Panc1 (cell line): ENCODE data around the gene PDCD2L. TPM values are rescaled to one million over a fixed set of nuclear protein-coding genes. Genes with fewer than 3 reads are reported as not detected.

Source experiments
- ATAC-seq: fragments of 200-7000 bp; cut with Tn5 transposase; 2 replicates; pipeline ENCODE4 v1.9.1; 2020; ENCODE audit warnings: mild to moderate bottlenecking, moderate library complexity
- BruUV-seq: library from RNA; stranded (reverse); fragments of 400-500 nt; replicated peaks from 2 replicates; lab custom pipeline; 2021; lab: Mats Ljungman, UMichigan
- CTCF ChIA-PET: fragments of 300-600 bp; sonication (Branson Sonifier 250); formaldehyde crosslinking; loops from one replicate; lab custom pipeline; 2022; ENCODE audit warnings: antibody characterized with exemption; lab: Charles Lee
- POLR2A ChIA-PET: fragments of 300-600 bp; sonication (Branson Sonifier 250); formaldehyde crosslinking; loops from one replicate; lab custom pipeline; 2022; ENCODE audit warnings: antibody characterized with exemption; lab: Charles Lee
- DNase-seq: peaks from one replicate; pipeline ENCODE4 v3.0.0-alpha.2; 2010; ENCODE audit warnings: low read depth, low spot score
- H3K27ac ChIP-seq: 2 replicates; pipeline ENCODE4 v1.5.1; 2011; ENCODE audit warnings: mild to moderate bottlenecking, low read length, inconsistent platforms
- H3K27me3 ChIP-seq: fragments of 200-500 bp; sonication (Bioruptor generic); 2 replicates; pipeline ENCODE4 v1.6.0; 2014; ENCODE audit warnings: low read length, inconsistent platforms; ENCODE audit not compliant: control insufficient read depth, insufficient read depth
- H3K36me3 ChIP-seq: fragments of 200-500 bp; sonication (Bioruptor generic); 2 replicates; pipeline ENCODE4 v1.5.1; 2014; ENCODE audit warnings: inconsistent platforms, mild to moderate bottlenecking, low read length, moderate library complexity; ENCODE audit not compliant: control insufficient read depth, insufficient read depth
- H3K4me1 ChIP-seq: 2 replicates; pipeline ENCODE4 v1.5.1; 2011; ENCODE audit warnings: inconsistent platforms, mild to moderate bottlenecking, low read length, moderate library complexity; ENCODE audit not compliant: control insufficient read depth, insufficient read depth
- H3K4me3 ChIP-seq, 2 experiments: 2 replicates each; pipeline ENCODE4 v1.5.1; 2011 to 2012; ENCODE audit warnings: low read depth in 2 of 2, low read length in 2 of 2, mild to moderate bottlenecking in 2 of 2, inconsistent platforms in 1 of 2, moderate library complexity in 1 of 2
- H3K9me3 ChIP-seq: fragments of 200-500 bp; sonication (Bioruptor generic); 2 replicates; pipeline ENCODE4 v1.5.1; 2014; ENCODE audit warnings: low read depth, mild to moderate bottlenecking, inconsistent platforms, low read length, moderate library complexity; ENCODE audit not compliant: control insufficient read depth, insufficient read depth
- POLR2AphosphoS5 ChIP-seq: IDR thresholded peaks from 2 replicates; pipeline ENCODE4 v1.6.1; 2012; ENCODE audit warnings: mild to moderate bottlenecking, low read depth, low read length, moderate library complexity
- SIN3A ChIP-seq: IDR thresholded peaks from 2 replicates; pipeline ENCODE4 v1.6.1; 2012; ENCODE audit warnings: low read depth, mild to moderate bottlenecking, low read length, moderate library complexity, borderline replicate concordance; ENCODE audit not compliant: insufficient read depth
- TCF7L2 ChIP-seq: IDR thresholded peaks from 2 replicates; pipeline ENCODE4 v1.6.1; 2011; ENCODE audit warnings: mild to moderate bottlenecking, low read depth, low read length, inconsistent platforms
- in situ Hi-C: cut with HindIII; loops from 2 replicates; pipeline ENCODE4 v1.10.0; 2016; ENCODE audit warnings: low sequenced_read_pairs, low pct_unique_long_range_greater_than_20kb
- intact Hi-C: fragments of 100-400 bp; cut with micrococcal nuclease; formaldehyde crosslinking; loops from one replicate; pipeline ENCODE4 v1.10.0; 2022; ENCODE audit not compliant: unreplicated experiment
- total RNA-seq: library from RNA; stranded (reverse); gene quantifications from one replicate; pipeline ENCODE4 v1.2.1, GENCODE V29; 2021; ENCODE audit not compliant: unreplicated experiment
- TF ChIP-seq, protein P1 (sequence below), 2 experiments: IDR thresholded peaks; 2 replicates each; pipeline ENCODE4 v1.6.1; 2011 to 2012; ENCODE audit warnings: low read depth in 2 of 2, control low read depth in 1 of 2, low read length in 1 of 2, mild to moderate bottlenecking in 1 of 2, moderate library complexity in 1 of 2; ENCODE audit not compliant: insufficient read depth in 1 of 2
- TF ChIP-seq, protein P2 (sequence below): fragments of 450-650 bp; IDR thresholded peaks from 2 replicates; pipeline ENCODE4 v1.5.1; 2017; ENCODE audit warnings: mild to moderate bottlenecking

PDCD2L gene
- total RNA-seq, 1 experiment from 2014 or later: 36.4 TPM

DNA sequence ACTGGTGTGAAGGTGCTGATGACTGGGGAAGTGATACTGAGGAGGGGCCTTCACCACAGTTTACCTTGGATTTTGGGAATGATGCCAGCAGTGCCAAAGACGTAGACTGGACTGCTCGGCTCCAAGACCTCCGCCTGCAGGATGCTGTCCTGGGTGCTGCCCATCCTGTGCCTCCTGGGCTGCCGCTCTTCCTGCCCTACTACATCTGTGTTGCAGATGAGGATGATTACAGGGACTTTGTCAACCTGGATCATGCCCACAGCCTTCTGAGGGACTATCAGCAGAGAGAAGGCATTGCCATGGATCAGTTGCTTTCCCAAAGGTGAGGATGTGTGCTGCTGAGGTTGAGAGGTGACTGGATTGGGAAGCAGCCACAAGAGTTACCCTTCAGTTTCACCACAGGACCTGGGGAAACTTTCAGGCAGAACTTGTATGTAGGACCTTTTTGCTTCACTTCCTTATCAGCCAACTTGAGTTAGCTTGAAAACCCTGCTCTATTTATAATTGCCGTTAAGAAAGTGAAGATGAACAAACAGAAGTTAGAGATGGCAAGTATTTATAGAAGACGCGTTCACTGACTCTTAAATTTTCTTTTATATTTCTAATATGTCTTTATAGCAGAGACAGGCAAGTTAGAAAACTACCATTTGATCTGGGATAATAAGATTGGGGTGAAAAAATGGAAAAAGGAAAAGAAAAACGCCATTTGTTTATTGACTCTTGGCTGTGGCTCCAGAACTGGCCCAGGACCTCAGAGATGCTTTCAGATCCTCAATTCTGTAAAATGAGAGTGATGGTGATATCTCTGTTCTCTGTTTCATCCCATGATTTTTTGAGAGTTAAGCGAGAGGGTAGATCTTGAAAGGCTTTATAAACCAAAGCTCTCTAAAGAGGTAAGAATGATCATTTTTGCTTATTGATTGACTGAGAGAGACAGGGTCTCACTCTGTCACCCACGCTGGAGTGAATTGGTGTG lies 5.3 kb downstream of the PDCD2L start:
- Histone ChIP-seq H3K27ac (no peak overlapping the region), H3K36me3 (peaks cover 5% of the 10 kb centered on the region; the same call in 1 of the 2 replicates), H3K4me3 (no peak overlapping the region), H3K27me3 (no peaks in the 10 kb centered on the region), H3K4me1 (0 out of 2 replicates have a peak, but pooled peaks cover 3% of the 10 kb centered on the region), H3K9me3 (no peaks in the 10 kb centered on the region)
- in situ Hi-C loops: no loop called here
- intact Hi-C loops: no loop called here
- ChIA-PET POLR2A (no interaction called here), CTCF (no interaction called here)
- no peak for ATAC-seq
- TF ChIP-seq, protein P1, sequence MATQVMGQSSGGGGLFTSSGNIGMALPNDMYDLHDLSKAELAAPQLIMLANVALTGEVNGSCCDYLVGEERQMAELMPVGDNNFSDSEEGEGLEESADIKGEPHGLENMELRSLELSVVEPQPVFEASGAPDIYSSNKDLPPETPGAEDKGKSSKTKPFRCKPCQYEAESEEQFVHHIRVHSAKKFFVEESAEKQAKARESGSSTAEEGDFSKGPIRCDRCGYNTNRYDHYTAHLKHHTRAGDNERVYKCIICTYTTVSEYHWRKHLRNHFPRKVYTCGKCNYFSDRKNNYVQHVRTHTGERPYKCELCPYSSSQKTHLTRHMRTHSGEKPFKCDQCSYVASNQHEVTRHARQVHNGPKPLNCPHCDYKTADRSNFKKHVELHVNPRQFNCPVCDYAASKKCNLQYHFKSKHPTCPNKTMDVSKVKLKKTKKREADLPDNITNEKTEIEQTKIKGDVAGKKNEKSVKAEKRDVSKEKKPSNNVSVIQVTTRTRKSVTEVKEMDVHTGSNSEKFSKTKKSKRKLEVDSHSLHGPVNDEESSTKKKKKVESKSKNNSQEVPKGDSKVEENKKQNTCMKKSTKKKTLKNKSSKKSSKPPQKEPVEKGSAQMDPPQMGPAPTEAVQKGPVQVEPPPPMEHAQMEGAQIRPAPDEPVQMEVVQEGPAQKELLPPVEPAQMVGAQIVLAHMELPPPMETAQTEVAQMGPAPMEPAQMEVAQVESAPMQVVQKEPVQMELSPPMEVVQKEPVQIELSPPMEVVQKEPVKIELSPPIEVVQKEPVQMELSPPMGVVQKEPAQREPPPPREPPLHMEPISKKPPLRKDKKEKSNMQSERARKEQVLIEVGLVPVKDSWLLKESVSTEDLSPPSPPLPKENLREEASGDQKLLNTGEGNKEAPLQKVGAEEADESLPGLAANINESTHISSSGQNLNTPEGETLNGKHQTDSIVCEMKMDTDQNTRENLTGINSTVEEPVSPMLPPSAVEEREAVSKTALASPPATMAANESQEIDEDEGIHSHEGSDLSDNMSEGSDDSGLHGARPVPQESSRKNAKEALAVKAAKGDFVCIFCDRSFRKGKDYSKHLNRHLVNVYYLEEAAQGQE (IDR thresholded peaks at IDR 0.05; ENCODE audit: insufficient read depth in 1 of 2, low read depth in 2 of 2, low read length in 1 of 2): 0 out of 4 replicates have a peak, but pooled peaks of 1 of the 2 experiments have one; percentile 39
- TF ChIP-seq SIN3A: no peak
- no peak for TF ChIP-seq POLR2AphosphoS5
- DNase-seq: no peak
- BruUV-seq: no TSS peak

DNA sequence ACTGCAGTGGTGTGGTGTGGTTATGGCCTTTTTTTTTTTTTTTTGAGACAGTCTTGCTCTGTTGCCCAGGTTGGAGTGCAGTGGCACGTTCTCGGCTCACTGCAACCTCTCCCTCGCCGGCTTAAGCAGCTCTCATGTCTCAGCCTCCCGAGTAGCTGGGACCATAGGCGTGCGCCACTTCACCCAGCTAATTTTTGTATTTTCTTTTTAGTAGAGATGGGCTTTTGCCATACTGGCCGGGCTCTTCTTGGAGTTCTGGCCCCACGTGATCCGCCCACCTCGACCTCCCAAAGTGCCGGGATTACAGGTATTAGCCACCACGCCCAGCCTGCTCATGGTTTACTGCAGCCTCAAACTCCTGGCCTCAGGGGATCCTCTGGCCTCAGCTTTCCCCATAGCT lies 7.0 kb downstream of the PDCD2L start:
- no peak for DNase-seq
- TF ChIP-seq TCF7L2: no peak
- TF ChIP-seq POLR2AphosphoS5: no peak
- no peak for TF ChIP-seq SIN3A
- TF ChIP-seq, protein P2, sequence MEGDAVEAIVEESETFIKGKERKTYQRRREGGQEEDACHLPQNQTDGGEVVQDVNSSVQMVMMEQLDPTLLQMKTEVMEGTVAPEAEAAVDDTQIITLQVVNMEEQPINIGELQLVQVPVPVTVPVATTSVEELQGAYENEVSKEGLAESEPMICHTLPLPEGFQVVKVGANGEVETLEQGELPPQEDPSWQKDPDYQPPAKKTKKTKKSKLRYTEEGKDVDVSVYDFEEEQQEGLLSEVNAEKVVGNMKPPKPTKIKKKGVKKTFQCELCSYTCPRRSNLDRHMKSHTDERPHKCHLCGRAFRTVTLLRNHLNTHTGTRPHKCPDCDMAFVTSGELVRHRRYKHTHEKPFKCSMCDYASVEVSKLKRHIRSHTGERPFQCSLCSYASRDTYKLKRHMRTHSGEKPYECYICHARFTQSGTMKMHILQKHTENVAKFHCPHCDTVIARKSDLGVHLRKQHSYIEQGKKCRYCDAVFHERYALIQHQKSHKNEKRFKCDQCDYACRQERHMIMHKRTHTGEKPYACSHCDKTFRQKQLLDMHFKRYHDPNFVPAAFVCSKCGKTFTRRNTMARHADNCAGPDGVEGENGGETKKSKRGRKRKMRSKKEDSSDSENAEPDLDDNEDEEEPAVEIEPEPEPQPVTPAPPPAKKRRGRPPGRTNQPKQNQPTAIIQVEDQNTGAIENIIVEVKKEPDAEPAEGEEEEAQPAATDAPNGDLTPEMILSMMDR: no peak
- TF ChIP-seq, protein P1 (IDR thresholded peaks at IDR 0.05; ENCODE audit: insufficient read depth in 1 of 2, low read depth in 2 of 2, low read length in 1 of 2): no peak
- intact Hi-C loops (no loop called here), in situ Hi-C loops (no loop called here)
- Histone ChIP-seq H3K9me3 (no peaks in the 10 kb centered on the region), H3K4me3 (no peak overlapping the region), H3K4me1 (no peaks in the 10 kb centered on the region), H3K27ac (no peak overlapping the region), H3K27me3 (no peaks in the 10 kb centered on the region), H3K36me3 (peaks cover 5% of the 10 kb centered on the region; the same call in 1 of the 2 replicates)
- no peak for ATAC-seq
- ChIA-PET CTCF (interaction anchor here (0.6 kb wide), 1 partner anchor 1099 kb away, joined by 3 read pairs; no protein-coding TSS in a partner anchor), POLR2A (interaction anchor here (0.7 kb wide), 1 partner anchor 276 kb away, joined by 21 read pairs; no protein-coding TSS in a partner anchor)
- no TSS peak for BruUV-seq
